Fibroblast of lung (primary cell): ENCODE results near the gene PDZD2. TPM values are rescaled to one million over a fixed set of nuclear protein-coding genes. Genes with fewer than 3 reads are reported as not detected.
"Not testable (repeated sequence)": the region's sequence is repeated elsewhere in the genome, so short reads cannot be mapped to it uniquely, and the experiment has no call there.

ENCODE experiments used
- DNase-seq, 2 donors: peaks; one replicate each; pipeline versions ENCODE4 v3.0.0 to v3.0.0-alpha.2; 2010; ENCODE audit warnings: low read depth in 2 of 2
- H2AFZ ChIP-seq: 2 replicates; pipeline ENCODE4 v1.5.1; 2012; ENCODE audit warnings: low read length, control low read depth, inconsistent platforms
- H3K27ac ChIP-seq: 2 replicates; pipeline ENCODE4 v1.5.1; 2011; ENCODE audit warnings: low read length, control low read depth; ENCODE audit not compliant: insufficient read depth
- H3K27me3 ChIP-seq: 2 replicates; pipeline ENCODE4 v1.5.1; 2011; ENCODE audit warnings: mild to moderate bottlenecking, low read length; ENCODE audit not compliant: control insufficient read depth, insufficient read depth
- H3K36me3 ChIP-seq: 2 replicates; pipeline ENCODE4 v1.5.1; 2011; ENCODE audit warnings: low read length; ENCODE audit not compliant: control insufficient read depth, insufficient read depth
- H3K4me1 ChIP-seq: 2 replicates; pipeline ENCODE4 v1.5.1; 2011; ENCODE audit warnings: low read length; ENCODE audit not compliant: control insufficient read depth, insufficient read depth; ENCODE audit errors: extremely low read depth
- H3K4me2 ChIP-seq: 2 replicates; pipeline ENCODE4 v1.5.1; 2011; ENCODE audit warnings: low read length, control low read depth; ENCODE audit not compliant: insufficient read depth; ENCODE audit errors: extremely low read depth
- H3K4me3 ChIP-seq, 4 experiments: fragments of 200-600 bp in 1 of 4; sonication (generic) in 1 of 4; replicated peaks in 1 of 4; 2 replicates each; pipeline ENCODE4 v1.5.1; 2011 to 2016; ENCODE audit warnings: low read length in 4 of 4, low read depth in 3 of 4, mild to moderate bottlenecking in 3 of 4, control low read depth in 2 of 4, inconsistent platforms in 1 of 4, mixed read lengths in 1 of 4; ENCODE audit not compliant: insufficient read depth in 1 of 4; ENCODE audit errors: control extremely low read depth in 1 of 4
- H3K79me2 ChIP-seq: 2 replicates; pipeline ENCODE4 v1.5.1; 2012; ENCODE audit warnings: mild to moderate bottlenecking, low read length, inconsistent platforms; ENCODE audit not compliant: control insufficient read depth, insufficient read depth
- H3K9ac ChIP-seq: 2 replicates; pipeline ENCODE4 v1.5.1; 2011; ENCODE audit warnings: mild to moderate bottlenecking, low read length, control low read depth; ENCODE audit not compliant: insufficient read depth
- H3K9me3 ChIP-seq: 2 replicates; pipeline ENCODE4 v1.5.1; 2012; ENCODE audit warnings: low read depth, low read length; ENCODE audit not compliant: control insufficient read depth, insufficient read depth
- H4K20me1 ChIP-seq: 2 replicates; pipeline ENCODE4 v1.5.1; 2011; ENCODE audit warnings: low read length; ENCODE audit not compliant: control insufficient read depth, insufficient read depth; ENCODE audit errors: extremely low read depth
- CTCF ChIP-seq, 2 donors: IDR thresholded peaks in 1 of 2; conservative IDR thresholded peaks in 1 of 2; 1 replicate in 1 of 2; 2 replicates in 1 of 2; pipeline ENCODE4 v1.5.1; 2011 to 2012; ENCODE audit warnings: low read length in 2 of 2, control low read depth in 1 of 2, inconsistent platforms in 1 of 2, low read depth in 1 of 2, mild to moderate bottlenecking in 1 of 2
- EZH2 ChIP-seq: IDR thresholded peaks from 2 replicates; pipeline ENCODE4 v1.5.1; 2012; ENCODE audit warnings: low read length, control low read depth, mild to moderate bottlenecking; ENCODE audit errors: missing control alignments
- polyA plus RNA-seq, 2 donors: library from polyadenylated mRNA; depleted of rRNA in 1 of 2; stranded (reverse) in 1 of 2; unstranded in 1 of 2; fragments of >200 nt; gene quantifications; 2 replicates each; pipeline ENCODE4 v1.2.1, GENCODE V29; 2011 to 2012; ENCODE audit warnings: missing spikeins in 1 of 2
- total RNA-seq: library from RNA; depleted of rRNA; stranded (reverse); fragments of >200 nt; gene quantifications from 2 replicates; pipeline ENCODE4 v1.2.1, GENCODE V29; 2014

The PDZD2 gene
- total and polyA plus RNA-seq, 2 donors (not counting 1 experiment from before 2014, with no cell fraction given) = 0.33 to 0.40 TPM

- no peak for TF ChIP-seq CTCF (conservative IDR thresholded peaks at IDR 0.05 in 1 of 2, IDR thresholded peaks at IDR 0.05 in 1 of 2; ENCODE audit: low read depth in 1 of 2, low read length in 2 of 2)
- no peak for TF ChIP-seq EZH2
- H4K20me1 ChIP-seq = no peaks in the 10 kb centered on the region
- no peak overlapping the region for H3K4me3 ChIP-seq
- no peaks in the 10 kb centered on the region for H3K9me3 ChIP-seq
- H3K27me3 ChIP-seq = no peaks in the 10 kb centered on the region
- no peak overlapping the region for H3K4me2 ChIP-seq
- H3K79me2 ChIP-seq = no peaks in the 10 kb centered on the region
- H3K4me1 ChIP-seq = no peaks in the 10 kb centered on the region
- no peak overlapping the region for H3K27ac ChIP-seq
- H3K9ac ChIP-seq = no peak overlapping the region
- no peaks in the 10 kb centered on the region for H3K36me3 ChIP-seq
- no peak overlapping the region for H2AFZ ChIP-seq
- no peak for DNase-seq
These were observed 433.1 kb downstream of the PDZD2 start for GRCh38 chr5:32072054-32072453.

- Histone ChIP-seq H3K4me2 (no peak overlapping the region), H4K20me1 (no peaks in the 10 kb centered on the region), H3K36me3 (no peaks in the 10 kb centered on the region), H3K4me1 (no peaks in the 10 kb centered on the region), H3K9me3 (no peaks in the 10 kb centered on the region), H2AFZ (no peak overlapping the region), H3K27me3 (no peaks in the 10 kb centered on the region), H3K4me3 (no peak overlapping the region), H3K27ac (no peak overlapping the region), H3K9ac (no peak overlapping the region), H3K79me2 (no peaks in the 10 kb centered on the region)
- DNase-seq = no peak
- TF ChIP-seq EZH2 (no peak), CTCF (conservative IDR thresholded peaks at IDR 0.05 in 1 of 2, IDR thresholded peaks at IDR 0.05 in 1 of 2; ENCODE audit: low read depth in 1 of 2, low read length in 2 of 2) (no peak)
These were observed 435.5 kb downstream of the PDZD2 start for GRCh38 chr5:32074401-32074800.

GRCh38 chr5:32076699-32077695 lies 438.1 kb downstream of the PDZD2 start:
- no peaks in the 10 kb centered on the region for H3K4me1 ChIP-seq
- H3K36me3 ChIP-seq = no peaks in the 10 kb centered on the region
- DNase-seq = peak; percentile 76 to 87
- H2AFZ ChIP-seq = no peak overlapping the region
- H3K79me2 ChIP-seq = no peaks in the 10 kb centered on the region
- no peak overlapping the region for H3K9ac ChIP-seq
- H3K4me3 ChIP-seq = no peak overlapping the region
- no peaks in the 10 kb centered on the region for H3K27me3 ChIP-seq
- H4K20me1 ChIP-seq = no peaks in the 10 kb centered on the region
- H3K27ac ChIP-seq = no peak overlapping the region
- no peak overlapping the region for H3K4me2 ChIP-seq
- peak; percentile 72 to 74 for TF ChIP-seq CTCF (conservative IDR thresholded peaks at IDR 0.05 in 1 of 2, IDR thresholded peaks at IDR 0.05 in 1 of 2; ENCODE audit: low read depth in 1 of 2, low read length in 2 of 2)
- no peak for TF ChIP-seq EZH2
- H3K9me3 ChIP-seq = no peaks in the 10 kb centered on the region

- not testable (repeated sequence) for DNase-seq, H3K27me3 ChIP-seq, H3K4me3 ChIP-seq, H3K4me2 ChIP-seq, H3K27ac ChIP-seq, H3K79me2 ChIP-seq, H3K9me3 ChIP-seq, H3K36me3 ChIP-seq, H4K20me1 ChIP-seq, H2AFZ ChIP-seq, H3K4me1 ChIP-seq, H3K9ac ChIP-seq
These were observed 439.9 kb downstream of the PDZD2 start for GRCh38 chr5:32078855-32079254.
